Dermis microvascular lymphatic vessel endothelial cell (primary cell): ENCODE measurements around the gene P4HB. TPM values are rescaled to one million over a fixed set of nuclear protein-coding genes. Genes with fewer than 3 reads are reported as not detected.

Experiments
- DNase-seq, 2 donors: peaks; one replicate each; pipeline versions ENCODE4 v3.0.0 to v3.0.0-alpha.2; 2010; ENCODE audit warnings: low read depth in 2 of 2
- total RNA-seq: library from RNA; depleted of rRNA; stranded (reverse); fragments of >200 nt; gene quantifications from 2 replicates; pipeline ENCODE4 v1.2.1, GENCODE V29; 2014

Gene P4HB
- total RNA-seq, 1 donor from 2014 or later: 634 TPM

GRCh38 chr17:81868674-81869220 is 8.4 kb upstream of the P4HB start:
- peak in 1 of 2 donors; percentile 40 for DNase-seq

GRCh38 chr17:81867991-81868673 is 7.8 kb upstream of the P4HB start:
- DNase-seq: no peak

- peak in 1 of 2 donors; percentile 27 for DNase-seq
These were observed 7.0 kb upstream of the P4HB start for GRCh38 chr17:81867170-81867990.

- no peak for DNase-seq
These were observed 6.3 kb upstream of the P4HB start for GRCh38 chr17:81866440-81867169.

- peak in 1 of 2 donors; percentile 33 for DNase-seq
These were observed 5.6 kb upstream of the P4HB start for GRCh38 chr17:81865733-81866439.

- DNase-seq: no peak
These were observed 5.0 kb upstream of the P4HB start for GRCh38 chr17:81865358-81865732.

- no peak for DNase-seq
These were observed 3.8 kb upstream of the P4HB start for GRCh38 chr17:81863833-81864768.

- DNase-seq: peak in 1 of 2 donors; percentile 46
These were observed 2.9 kb upstream of the P4HB start for GRCh38 chr17:81863123-81863675.

GRCh38 chr17:81860756-81861568 is 627 bp upstream of the P4HB start:
- DNase-seq: peak; percentile 100

- peak in 1 of 2 donors; percentile 34 for DNase-seq
These were observed 1.1 kb downstream of the P4HB start for GRCh38 chr17:81858967-81859905.

GRCh38 chr17:81858170-81858966 is 2.0 kb downstream of the P4HB start:
- DNase-seq: no peak

GRCh38 chr17:81854974-81855774 is 5.2 kb downstream of the P4HB start:
- DNase-seq: no peak

GRCh38 chr17:81852237-81852636 is 8.1 kb downstream of the P4HB start:
- DNase-seq: no peak

- DNase-seq: no peak
These were observed 8.9 kb downstream of the P4HB start for GRCh38 chr17:81851423-81851822.

- no peak for DNase-seq
These were observed 10.9 kb downstream of the P4HB start for GRCh38 chr17:81849457-81849856.
